K562 (cell line): Measurements from ENCODE around the gene ZNF763. TPM values are rescaled to one million over a fixed set of nuclear protein-coding genes. Genes with fewer than 3 reads are reported as not detected.

Experiments used
- ARID3B ChIP-seq: fragments of 250-450 bp; sonication (Bioruptor Pico); IDR thresholded peaks from 2 replicates; pipeline ENCODE4 v1.4.0; 2020; ENCODE audit warnings: borderline replicate concordance
- CEBPG ChIP-seq, 3 experiments: fragments of 200-800 bp in 1 of 3; sonication (Bioruptor generic) in 1 of 3; sonication (generic) in 1 of 3; formaldehyde crosslinking in 1 of 3; IDR thresholded peaks in 2 of 3; conservative IDR thresholded peaks in 1 of 3; 2 replicates each; pipeline versions ENCODE4 v1.6.1 to v1.8.0; 2016 to 2022; ENCODE audit warnings: missing compliant biosample characterization in 2 of 3, missing genetic modification characterization in 2 of 3, mild to moderate bottlenecking in 1 of 3, missing genetic modification reagents in 1 of 3
- FOXO4 ChIP-seq: fragments of 450-650 bp; formaldehyde crosslinking; IDR thresholded peaks from 2 replicates; pipeline ENCODE4 v1.4.0; 2020; ENCODE audit warnings: mild to moderate bottlenecking, moderate library complexity
- HSF4 ChIP-seq: fragments of 250-450 bp; sonication (Bioruptor Pico); IDR thresholded peaks from 2 replicates; pipeline ENCODE4 v2.1.2; 2022; ENCODE audit warnings: mild to moderate bottlenecking, moderate library complexity, borderline replicate concordance
- ID3 ChIP-seq, 2 experiments: fragments of 250-450 bp in 1 of 2; fragments of 450-650 bp in 1 of 2; sonication (Bioruptor Pico) in 1 of 2; IDR thresholded peaks; 2 replicates each; pipeline versions ENCODE4 v1.6.1 to v1.8.0; 2016 to 2021; ENCODE audit warnings: mild to moderate bottlenecking in 2 of 2, moderate library complexity in 2 of 2, missing compliant biosample characterization in 1 of 2, missing genetic modification characterization in 1 of 2
- NR1H2 ChIP-seq: sonication (generic); formaldehyde crosslinking; IDR thresholded peaks from 2 replicates; pipeline ENCODE4 v1.4.0; 2020; ENCODE audit warnings: mild to moderate bottlenecking, missing genetic modification reagents
- NR2C1 ChIP-seq, 2 experiments: fragments of 450-650 bp; IDR thresholded peaks; 2 replicates each; pipeline ENCODE4 v1.6.1; 2017; ENCODE audit warnings: mild to moderate bottlenecking in 2 of 2, antibody characterized with exemption in 1 of 2, inconsistent platforms in 1 of 2, missing compliant biosample characterization in 1 of 2, missing genetic modification characterization in 1 of 2
- NR2F6 ChIP-seq: fragments of 450-650 bp; formaldehyde crosslinking; IDR thresholded peaks from 2 replicates; pipeline ENCODE4 v1.4.0; 2020; ENCODE audit warnings: mild to moderate bottlenecking
- PRPF4 ChIP-seq: fragments of 200-400 bp; formaldehyde crosslinking; IDR thresholded peaks from one replicate; pipeline ENCODE4 v1.6.1; 2017; ENCODE audit warnings: low read length, low read depth, mild to moderate bottlenecking; ENCODE audit not compliant: insufficient read depth, poor library complexity, severe bottlenecking
- RFX1 ChIP-seq: fragments of 450-650 bp; IDR thresholded peaks from 2 replicates; pipeline ENCODE4 v1.6.1; 2016; ENCODE audit warnings: mild to moderate bottlenecking, moderate library complexity
- XRCC3 ChIP-seq: fragments of 450-650 bp; IDR thresholded peaks from 2 replicates; pipeline ENCODE4 v1.6.1; 2017; ENCODE audit warnings: mild to moderate bottlenecking, moderate library complexity
- ZNF384 ChIP-seq: IDR thresholded peaks from 2 replicates; pipeline ENCODE4 v1.6.1; 2012; ENCODE audit warnings: low read depth, low read length, improper control_type of control experiment
- polyA plus RNA-seq, 8 experiments: library from polyadenylated mRNA; depleted of rRNA in 4 of 8; stranded (reverse) in 5 of 8; unstranded in 3 of 8; fragments of >200 nt; fragmentation: Nextera tagmentation in 2 of 8; fragmentation: Illumina TruSeq in 1 of 8; extraction: Ambion mirVana in 2 of 8; extraction: Trizol in 1 of 8; gene quantifications; 2 replicates each; pipeline versions ENCODE4 v1.2.1 to v1.2.3, GENCODE V29; 2011 to 2014; ENCODE audit warnings: inconsistent platforms in 1 of 8, missing spikeins in 1 of 8
- total RNA-seq, 7 experiments: library from RNA; depleted of rRNA in 6 of 7; stranded (reverse); fragments of >200 nt in 6 of 7; fragmentation: Illumina TruSeq in 2 of 7; extraction: Trizol in 2 of 7; gene quantifications; 2 replicates each; pipeline versions ENCODE4 v1.2.1 to v1.2.3, GENCODE V29; 2011 to 2021; ENCODE audit warnings: low replicate concordance in 1 of 7
- TF ChIP-seq, protein P1 (sequence below): fragments of 200-800 bp; sonication (Bioruptor generic); IDR thresholded peaks from 2 replicates; pipeline ENCODE4 v1.6.1; 2017; ENCODE audit warnings: missing genetic modification characterization, missing compliant biosample characterization
- TF ChIP-seq, protein P2 (sequence below), 3 experiments: fragments of 200-800 bp in 1 of 3; sonication (Bioruptor generic) in 1 of 3; sonication (generic) in 1 of 3; formaldehyde crosslinking in 1 of 3; IDR thresholded peaks; 2 replicates each; pipeline versions ENCODE4 v1.6.1 to v1.8.0; 2016 to 2022; ENCODE audit warnings: mild to moderate bottlenecking in 2 of 3, missing compliant biosample characterization in 2 of 3, missing genetic modification characterization in 2 of 3, missing genetic modification reagents in 1 of 3
- TF ChIP-seq, protein P3 (sequence below): sonication (generic); formaldehyde crosslinking; IDR thresholded peaks from 2 replicates; pipeline ENCODE4 v1.8.0; 2022; ENCODE audit warnings: missing genetic modification reagents, mild to moderate bottlenecking, borderline replicate concordance

The ZNF763 gene
- total and polyA plus RNA-seq, 9 of the 15 experiments (the other 6 are each of a cell fraction or from before 2014, with no cell fraction given): 0.08 to 0.28 (median 0.16) TPM; not detected in 3

DNA sequence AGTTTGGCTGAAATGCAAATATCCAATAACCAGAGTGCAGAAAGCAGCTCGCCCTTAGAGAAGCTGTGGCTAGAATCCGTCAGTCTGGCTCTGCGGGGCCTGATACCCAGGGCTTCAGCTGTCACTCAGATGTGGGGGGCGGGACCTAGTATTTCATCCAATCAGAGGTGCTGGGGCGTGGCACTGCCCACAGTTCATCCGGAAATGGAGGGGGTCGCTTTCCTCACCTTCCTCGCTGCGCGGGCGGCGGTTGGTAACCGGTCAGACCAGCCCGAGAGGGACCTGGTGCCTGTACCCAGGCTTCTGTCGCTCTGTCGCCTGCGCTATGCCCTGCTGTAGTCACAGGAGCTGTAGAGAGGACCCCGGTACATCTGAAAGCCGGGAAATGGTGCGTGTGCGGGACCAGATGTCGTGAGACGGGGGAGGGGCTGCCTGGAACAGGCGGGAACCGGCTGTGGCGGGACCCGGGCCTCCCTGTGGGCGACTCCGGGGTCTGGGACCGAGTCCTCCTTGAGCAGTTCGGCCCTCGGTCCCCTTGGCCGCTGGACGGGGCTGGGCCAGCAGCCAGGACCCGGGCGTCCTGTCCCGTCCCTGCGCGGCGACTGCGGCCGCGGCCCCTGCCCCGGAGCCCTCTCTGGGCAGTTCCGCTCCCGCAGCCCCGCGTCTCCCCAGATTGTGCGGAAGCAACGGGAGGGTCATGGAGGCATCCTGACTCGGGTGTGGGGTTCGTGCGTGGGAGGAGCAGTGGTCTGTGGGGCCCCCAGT, 39.8 kb upstream of the ZNF763 start, which contains the start of gene ZNF700 (continued):
- TF ChIP-seq FOXO4 (CRISPR knock-in tag): no peak
- TF ChIP-seq NR2C1 (IDR thresholded peaks at IDR 0.05): peak; percentile 37; the same call in 1 of the 2 replicates
- TF ChIP-seq NR2C1 (tag; IDR thresholded peaks at IDR 0.05): peak; percentile 54; the same call in 1 of the 2 replicates
- TF ChIP-seq NR1H2 (CRISPR knock-in tag): no peak
- TF ChIP-seq ID3 (CRISPR knock-in tag; IDR thresholded peaks at IDR 0.05): no peak
- TF ChIP-seq ID3 (tag; IDR thresholded peaks at IDR 0.05): no peak
- TF ChIP-seq HSF4 (CRISPR knock-in tag): no peak
- TF ChIP-seq RFX1: no peak
- no peak for TF ChIP-seq CEBPG (CRISPR knock-in tag; IDR thresholded peaks at IDR 0.05)
- no peak for TF ChIP-seq CEBPG (tag; conservative IDR thresholded peaks at IDR 0.05 in 1 of 2, IDR thresholded peaks at IDR 0.05 in 1 of 2)
- no peak for TF ChIP-seq ARID3B (CRISPR knock-in tag)
- TF ChIP-seq, protein P1, sequence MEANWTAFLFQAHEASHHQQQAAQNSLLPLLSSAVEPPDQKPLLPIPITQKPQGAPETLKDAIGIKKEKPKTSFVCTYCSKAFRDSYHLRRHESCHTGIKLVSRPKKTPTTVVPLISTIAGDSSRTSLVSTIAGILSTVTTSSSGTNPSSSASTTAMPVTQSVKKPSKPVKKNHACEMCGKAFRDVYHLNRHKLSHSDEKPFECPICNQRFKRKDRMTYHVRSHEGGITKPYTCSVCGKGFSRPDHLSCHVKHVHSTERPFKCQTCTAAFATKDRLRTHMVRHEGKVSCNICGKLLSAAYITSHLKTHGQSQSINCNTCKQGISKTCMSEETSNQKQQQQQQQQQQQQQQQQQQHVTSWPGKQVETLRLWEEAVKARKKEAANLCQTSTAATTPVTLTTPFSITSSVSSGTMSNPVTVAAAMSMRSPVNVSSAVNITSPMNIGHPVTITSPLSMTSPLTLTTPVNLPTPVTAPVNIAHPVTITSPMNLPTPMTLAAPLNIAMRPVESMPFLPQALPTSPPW (CRISPR knock-in tag): peak; percentile 69
- TF ChIP-seq, protein P2, sequence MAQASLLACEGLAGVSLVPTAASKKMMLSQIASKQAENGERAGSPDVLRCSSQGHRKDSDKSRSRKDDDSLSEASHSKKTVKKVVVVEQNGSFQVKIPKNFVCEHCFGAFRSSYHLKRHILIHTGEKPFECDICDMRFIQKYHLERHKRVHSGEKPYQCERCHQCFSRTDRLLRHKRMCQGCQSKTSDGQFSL (CRISPR knock-in tag; IDR thresholded peaks at IDR 0.05): 0 out of 2 replicates have a peak, but pooled peaks have one; percentile 32
- TF ChIP-seq, protein P2 (tag; IDR thresholded peaks at IDR 0.05): no peak
- TF ChIP-seq, protein P3, sequence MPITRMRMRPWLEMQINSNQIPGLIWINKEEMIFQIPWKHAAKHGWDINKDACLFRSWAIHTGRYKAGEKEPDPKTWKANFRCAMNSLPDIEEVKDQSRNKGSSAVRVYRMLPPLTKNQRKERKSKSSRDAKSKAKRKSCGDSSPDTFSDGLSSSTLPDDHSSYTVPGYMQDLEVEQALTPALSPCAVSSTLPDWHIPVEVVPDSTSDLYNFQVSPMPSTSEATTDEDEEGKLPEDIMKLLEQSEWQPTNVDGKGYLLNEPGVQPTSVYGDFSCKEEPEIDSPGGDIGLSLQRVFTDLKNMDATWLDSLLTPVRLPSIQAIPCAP: no peak
- no peak for TF ChIP-seq NR2F6 (CRISPR knock-in tag)
- no peak for TF ChIP-seq PRPF4
- no peak for TF ChIP-seq XRCC3
- no peak for TF ChIP-seq ZNF384
